ENCODE measurements around the gene PTH1R. TPM values are rescaled to one million over a fixed set of nuclear protein-coding genes. Genes with fewer than 3 reads are reported as not detected.
A peak's percentile ranks its signal among the peaks of the same experiment; 100 is the strongest.

Gene PTH1R
- total and polyA plus RNA-seq, 10 of the 15 experiments (the other 5 are each of a cell fraction or from before 2014, with no cell fraction given): not detected

- TF ChIP-seq CTCF (IDR thresholded peaks at IDR 0.05 in 2 of 3, conservative IDR thresholded peaks at IDR 0.05 in 1 of 3; ENCODE audit: control insufficient read depth in 2 of 3, extremely low read depth in 1 of 3, insufficient read depth in 1 of 3, low read depth in 3 of 3, low read length in 3 of 3) (peak; percentile 88 to 93 (median 88)), PAX5 (IDR thresholded peaks at IDR 0.05; ENCODE audit: borderline replicate concordance, low read depth, low read length) (peak; percentile 57; the same call in 1 of the 2 replicates), CREM (IDR thresholded peaks at IDR 0.05; ENCODE audit: low read depth) (0 out of 2 replicates have a peak, but pooled peaks have one; percentile 24), MEF2A (IDR thresholded peaks at IDR 0.05; ENCODE audit: insufficient read depth, low read depth, low read length) (no peak), RELB (IDR thresholded peaks at IDR 0.05; ENCODE audit: low read depth) (no peak), NBN (IDR thresholded peaks at IDR 0.05) (no peak), NR2C2 (IDR thresholded peaks at IDR 0.05; ENCODE audit: borderline replicate concordance, control insufficient read depth, insufficient read length, low read depth) (no peak), RFX5 (IDR thresholded peaks at IDR 0.05; ENCODE audit: low read depth, low read length) (no peak), BCL3 (IDR thresholded peaks at IDR 0.05; ENCODE audit: borderline replicate concordance, insufficient read depth, low read depth, low read length, poor library complexity, severe bottlenecking) (peak; percentile 68), RUNX3 (IDR thresholded peaks at IDR 0.05; ENCODE audit: low read length) (0 out of 2 replicates have a peak, but pooled peaks have one; percentile 1), TCF12 (IDR thresholded peaks at IDR 0.05; ENCODE audit: low read depth, low read length) (peak; percentile 55; the same call in 1 of the 2 replicates), TCF3 (IDR thresholded peaks at IDR 0.05; ENCODE audit: borderline replicate concordance, insufficient read depth, low read depth, low read length) (peak; percentile 76; the same call in 1 of the 2 replicates), NKRF (conservative IDR thresholded peaks at IDR 0.05) (no peak), STAT1 (conservative IDR thresholded peaks at IDR 0.05) (no peak), ZNF207 (IDR thresholded peaks at IDR 0.05; ENCODE audit: borderline replicate concordance) (no peak), IKZF1 (conservative IDR thresholded peaks at IDR 0.05) (peak; percentile 21; the same call in 1 of the 2 replicates), JUNB (IDR thresholded peaks at IDR 0.05) (no peak), ATF7 (IDR thresholded peaks at IDR 0.05; ENCODE audit: low read depth) (peak; percentile 34; the same call in 1 of the 2 replicates), USF1 (IDR thresholded peaks at IDR 0.05; ENCODE audit: borderline replicate concordance, extremely low read length, insufficient read depth, low read depth, low read length) (peak; percentile 70), HDAC6 (IDR thresholded peaks at IDR 0.05; ENCODE audit: unreplicated experiment) (no peak), POU2F2 (IDR thresholded peaks at IDR 0.05; ENCODE audit: borderline replicate concordance, low read depth, low read length) (peak; percentile 58; the same call in 1 of the 3 replicates), RB1 (IDR thresholded peaks at IDR 0.05; ENCODE audit: borderline replicate concordance) (peak; percentile 58; the same call in 1 of the 2 replicates)
Measured at GRCh38 chr3:46909535-46910161, 32.1 kb downstream of the PTH1R start (continued).

Measured in GM12878 (cell line).